DOHH2 (cell line): ENCODE data around the gene NRXN3.

Experiments
- EZH2phosphoT487 ChIP-seq: fragments of 200-600 bp; sonication (generic); IDR thresholded peaks from 2 replicates; pipeline ENCODE4 v1.6.1; 2017; ENCODE audit warnings: borderline replicate concordance, mild to moderate bottlenecking, antibody characterized with exemption, low read length, moderate library complexity, mixed read lengths
- TF ChIP-seq, protein P1 (sequence below): fragments of 200-600 bp; sonication (generic); IDR thresholded peaks from one replicate; pipeline ENCODE4 v1.5.1; 2014; ENCODE audit warnings: antibody characterized with exemption, mild to moderate bottlenecking, low read depth, low read length; ENCODE audit not compliant: poor library complexity, severe bottlenecking

- TF ChIP-seq, protein P1, sequence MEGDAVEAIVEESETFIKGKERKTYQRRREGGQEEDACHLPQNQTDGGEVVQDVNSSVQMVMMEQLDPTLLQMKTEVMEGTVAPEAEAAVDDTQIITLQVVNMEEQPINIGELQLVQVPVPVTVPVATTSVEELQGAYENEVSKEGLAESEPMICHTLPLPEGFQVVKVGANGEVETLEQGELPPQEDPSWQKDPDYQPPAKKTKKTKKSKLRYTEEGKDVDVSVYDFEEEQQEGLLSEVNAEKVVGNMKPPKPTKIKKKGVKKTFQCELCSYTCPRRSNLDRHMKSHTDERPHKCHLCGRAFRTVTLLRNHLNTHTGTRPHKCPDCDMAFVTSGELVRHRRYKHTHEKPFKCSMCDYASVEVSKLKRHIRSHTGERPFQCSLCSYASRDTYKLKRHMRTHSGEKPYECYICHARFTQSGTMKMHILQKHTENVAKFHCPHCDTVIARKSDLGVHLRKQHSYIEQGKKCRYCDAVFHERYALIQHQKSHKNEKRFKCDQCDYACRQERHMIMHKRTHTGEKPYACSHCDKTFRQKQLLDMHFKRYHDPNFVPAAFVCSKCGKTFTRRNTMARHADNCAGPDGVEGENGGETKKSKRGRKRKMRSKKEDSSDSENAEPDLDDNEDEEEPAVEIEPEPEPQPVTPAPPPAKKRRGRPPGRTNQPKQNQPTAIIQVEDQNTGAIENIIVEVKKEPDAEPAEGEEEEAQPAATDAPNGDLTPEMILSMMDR: no peak
- TF ChIP-seq EZH2phosphoT487: no peak
Observed at GRCh38 chr14:78131616-78132015, 38.6 kb upstream of the NRXN3 start.
